H1 (cell line): ENCODE measurements around the gene CASP3. TPM values are rescaled to one million over a fixed set of nuclear protein-coding genes. Genes with fewer than 3 reads are reported as not detected.

Source experiments
- CTCF ChIA-PET: fragments of 300-600 bp; sonication (Branson Sonifier 250); formaldehyde crosslinking; loops from one replicate; lab custom pipeline; 2021; ENCODE audit not compliant: partially characterized antibody; lab: Charles Lee
- POLR2A ChIA-PET: fragments of 300-600 bp; sonication (Branson Sonifier 250); formaldehyde crosslinking; loops from one replicate; lab custom pipeline; 2021; ENCODE audit warnings: inconsistent platforms; ENCODE audit not compliant: partially characterized antibody; lab: Charles Lee
- DNase-seq, 2 experiments: peaks; one replicate each; pipeline versions ENCODE4 v3.0.0 to v3.0.0-alpha.2; 2010 to 2022; ENCODE audit warnings: low spot score in 2 of 2, low read depth in 1 of 2, mixed read lengths in 1 of 2
- FAIRE-seq: peaks from 2 replicates; lab custom pipeline; 2011; peaks lifted over from hg19 to GRCh38; lab: Jason Lieb, UNC
- H2AFZ ChIP-seq: 2 replicates; pipeline ENCODE4 v1.8.1; 2012; ENCODE audit warnings: low read length, inconsistent platforms
- H2AK5ac ChIP-seq: 2 replicates; pipeline ENCODE4 v1.6.1; 2013; ENCODE audit warnings: low read depth, low read length
- H2BK120ac ChIP-seq: replicated peaks from 2 replicates; pipeline ENCODE3; 2013; ENCODE audit warnings: low read depth, low read length, inconsistent platforms
- H2BK12ac ChIP-seq: 2 replicates; pipeline ENCODE4 v1.6.1; 2013; ENCODE audit warnings: low read depth, low read length
- H2BK15ac ChIP-seq: 2 replicates; pipeline ENCODE4 v1.6.1; 2013; ENCODE audit warnings: low read length
- H2BK20ac ChIP-seq: 2 replicates; pipeline ENCODE4 v1.6.1; 2013; ENCODE audit warnings: low read length
- H2BK5ac ChIP-seq: 2 replicates; pipeline ENCODE4 v1.6.1; 2013; ENCODE audit warnings: low read depth, low read length
- H3K14ac ChIP-seq: 2 replicates; pipeline ENCODE4 v1.6.1; 2013; ENCODE audit warnings: inconsistent platforms; ENCODE audit not compliant: insufficient read length
- H3K18ac ChIP-seq: 2 replicates; pipeline ENCODE4 v1.6.1; 2013; ENCODE audit warnings: low read length; ENCODE audit errors: extremely low read depth
- H3K23ac ChIP-seq: 2 replicates; pipeline ENCODE4 v1.6.1; 2013; ENCODE audit warnings: inconsistent platforms; ENCODE audit not compliant: insufficient read length
- H3K23me2 ChIP-seq: 2 replicates; pipeline ENCODE4 v1.6.1; 2013; ENCODE audit warnings: low read depth, low read length
- H3K27ac ChIP-seq: 2 replicates; pipeline ENCODE4 v1.6.1; 2011; ENCODE audit warnings: low read depth, low read length, inconsistent platforms
- H3K27me3 ChIP-seq, 4 experiments: replicated peaks in 1 of 4; 1 replicate in 1 of 4; 2 replicates in 3 of 4; pipeline versions ENCODE4 v1.6.1 to v1.8.1; 2011 to 2013; ENCODE audit warnings: low read length in 3 of 4, mild to moderate bottlenecking in 3 of 4, inconsistent platforms in 2 of 4, mixed read lengths in 2 of 4, moderate library complexity in 1 of 4; ENCODE audit not compliant: control insufficient read depth in 3 of 4, insufficient read depth in 3 of 4; ENCODE audit errors: extremely low read depth in 1 of 4
- H3K36me3 ChIP-seq, 4 experiments: 2 replicates each; pipeline versions ENCODE4 v1.6.1 to v1.8.1; 2011 to 2013; ENCODE audit warnings: mild to moderate bottlenecking in 4 of 4, low read length in 3 of 4, moderate library complexity in 2 of 4, control low read depth in 1 of 4, inconsistent platforms in 1 of 4; ENCODE audit not compliant: insufficient read depth in 4 of 4, control insufficient read depth in 2 of 4
- H3K4ac ChIP-seq: replicated peaks from 2 replicates; pipeline ENCODE3; 2013; ENCODE audit warnings: low read length, low read depth, mixed read lengths, inconsistent platforms; ENCODE audit not compliant: insufficient read length
- H3K4me1 ChIP-seq, 4 experiments: replicated peaks in 1 of 4; 1 replicate in 1 of 4; 2 replicates in 3 of 4; pipeline versions ENCODE4 v1.6.1 to v1.8.1; 2011 to 2013; ENCODE audit warnings: low read length in 3 of 4, inconsistent platforms in 2 of 4, mixed read lengths in 1 of 4; ENCODE audit not compliant: insufficient read depth in 4 of 4, control insufficient read depth in 3 of 4
- H3K4me2 ChIP-seq, 2 experiments: 2 replicates each; pipeline versions ENCODE4 v1.6.1 to v1.8.1; 2011 to 2013; ENCODE audit warnings: low read depth in 2 of 2, low read length in 2 of 2, control low read depth in 1 of 2, inconsistent platforms in 1 of 2, mild to moderate bottlenecking in 1 of 2; ENCODE audit not compliant: insufficient read depth in 1 of 2
- H3K4me3 ChIP-seq, 4 experiments: fragments of 200-600, 300-600 bp in 1 of 4; sonication (generic), shearing (Covaris generic), sonication (Bioruptor Twin) in 1 of 4; 2 replicates each; pipeline versions ENCODE4 v1.5.1 to v1.8.1; 2011 to 2016; ENCODE audit warnings: low read length in 4 of 4, low read depth in 3 of 4, control low read depth in 2 of 4, inconsistent platforms in 2 of 4, mild to moderate bottlenecking in 2 of 4, mixed read lengths in 1 of 4, moderate library complexity in 1 of 4; ENCODE audit not compliant: insufficient read depth in 2 of 4; ENCODE audit errors: extremely low read depth in 1 of 4
- H3K56ac ChIP-seq: replicated peaks from 2 replicates; pipeline ENCODE3; 2013; ENCODE audit warnings: low read depth, mild to moderate bottlenecking, mixed read lengths, low read length, inconsistent platforms; ENCODE audit not compliant: insufficient read length
- H3K79me1 ChIP-seq: 2 replicates; pipeline ENCODE4 v1.6.1; 2013; ENCODE audit warnings: low read depth, low read length, control low read depth
- H3K79me2 ChIP-seq, 2 experiments: 2 replicates each; pipeline versions ENCODE4 v1.6.1 to v1.8.1; 2012 to 2013; ENCODE audit warnings: low read length in 2 of 2, mild to moderate bottlenecking in 2 of 2, inconsistent platforms in 1 of 2; ENCODE audit not compliant: insufficient read depth in 2 of 2, control insufficient read depth in 1 of 2
- H3K9ac ChIP-seq, 4 experiments: replicated peaks in 1 of 4; 1 replicate in 1 of 4; 2 replicates in 3 of 4; pipeline versions ENCODE4 v1.6.1 to v1.8.1; 2011 to 2013; ENCODE audit warnings: low read depth in 3 of 4, low read length in 3 of 4, control low read depth in 2 of 4, mild to moderate bottlenecking in 2 of 4, moderate library complexity in 2 of 4, inconsistent platforms in 1 of 4; ENCODE audit errors: extremely low read depth in 1 of 4
- H3K9me3 ChIP-seq, 2 experiments: 2 replicates each; pipeline versions ENCODE4 v1.6.1 to v1.8.1; 2012 to 2013; ENCODE audit warnings: mild to moderate bottlenecking in 2 of 2, moderate library complexity in 2 of 2, control low read depth in 1 of 2, inconsistent platforms in 1 of 2, low read depth in 1 of 2, low read length in 1 of 2, mixed read lengths in 1 of 2; ENCODE audit not compliant: insufficient read depth in 2 of 2
- H4K20me1 ChIP-seq, 2 experiments: replicated peaks in 1 of 2; 2 replicates each; pipeline versions ENCODE3 to v1.8.1; 2011 to 2013; ENCODE audit warnings: inconsistent platforms in 2 of 2, low read length in 2 of 2, mild to moderate bottlenecking in 1 of 2; ENCODE audit not compliant: insufficient read depth in 2 of 2, control insufficient read depth in 1 of 2
- H4K5ac ChIP-seq: 2 replicates; pipeline ENCODE4 v1.6.1; 2013; ENCODE audit warnings: low read length, low read depth, mixed read lengths, inconsistent platforms; ENCODE audit not compliant: insufficient read length
- H4K8ac ChIP-seq: 2 replicates; pipeline ENCODE4 v1.8.0; 2013; ENCODE audit warnings: mild to moderate bottlenecking, moderate library complexity, low read length, inconsistent platforms; ENCODE audit not compliant: insufficient read depth; ENCODE audit errors: extremely low read depth
- H4K91ac ChIP-seq: replicated peaks from 2 replicates; pipeline ENCODE3; 2013; ENCODE audit warnings: low read length, mixed read lengths, inconsistent platforms; ENCODE audit not compliant: insufficient read length
- ATF3 ChIP-seq: IDR thresholded peaks from 2 replicates; pipeline ENCODE4 v1.6.1; 2011; ENCODE audit warnings: low read depth, mild to moderate bottlenecking, low read length; ENCODE audit not compliant: insufficient read depth
- CEBPB ChIP-seq: IDR thresholded peaks from 2 replicates; pipeline ENCODE4 v1.6.1; 2012; ENCODE audit warnings: low read depth, low read length
- CTBP2 ChIP-seq: IDR thresholded peaks from 2 replicates; pipeline ENCODE4 v1.7.0; 2011; ENCODE audit warnings: borderline replicate concordance, mild to moderate bottlenecking, moderate library complexity, mixed read lengths, low read length; ENCODE audit not compliant: insufficient read depth, insufficient read length
- EZH2 ChIP-seq: fragments of 200-600 bp; sonication (generic); IDR thresholded peaks from 2 replicates; pipeline ENCODE4 v1.7.1; 2012; ENCODE audit warnings: low read depth, mild to moderate bottlenecking, moderate library complexity, low read length, inconsistent platforms; ENCODE audit not compliant: severe bottlenecking
- FOSL1 ChIP-seq: IDR thresholded peaks from 2 replicates; pipeline ENCODE4 v1.6.1; 2011; ENCODE audit warnings: mild to moderate bottlenecking, low read depth, low read length, moderate library complexity; ENCODE audit not compliant: insufficient read depth
- GTF2F1 ChIP-seq: IDR thresholded peaks from 2 replicates; pipeline ENCODE4 v1.6.1; 2012; ENCODE audit warnings: low read depth, low read length, improper control_type of control experiment, borderline replicate concordance
- NRF1 ChIP-seq: IDR thresholded peaks from 2 replicates; pipeline ENCODE4 v1.6.1; 2011; ENCODE audit warnings: mild to moderate bottlenecking, low read depth, low read length, improper control_type of control experiment
- RBBP5 ChIP-seq: IDR thresholded peaks from 2 replicates; pipeline ENCODE4 v1.7.1; 2012; ENCODE audit warnings: low read depth, mild to moderate bottlenecking, inconsistent platforms, low read length, moderate library complexity, borderline replicate concordance
- RXRA ChIP-seq: IDR thresholded peaks from 2 replicates; pipeline ENCODE4 v1.6.1; 2011; ENCODE audit warnings: low read depth, mild to moderate bottlenecking, low read length, moderate library complexity; ENCODE audit not compliant: insufficient read depth
- SIX5 ChIP-seq: IDR thresholded peaks from 2 replicates; pipeline ENCODE4 v1.6.1; 2011; ENCODE audit warnings: mild to moderate bottlenecking, low read depth, low read length
- TAF7 ChIP-seq: optimal IDR thresholded peaks from 2 replicates; pipeline ENCODE3; 2011; ENCODE audit warnings: low read depth, mild to moderate bottlenecking, inconsistent platforms, low read length, moderate library complexity, borderline replicate concordance
- WGBS, 2 experiments: shearing (Covaris generic) in 1 of 2; methylation state at CpG; one replicate each; pipeline versions ENCODE4 v1.1.6 to v1.1.7; 2013 to 2015; ENCODE audit warnings: low lambda C conversion rate in 2 of 2, mixed read lengths in 2 of 2, inconsistent platforms in 1 of 2, low coverage in 1 of 2, missing lambda C conversion rate in 1 of 2; ENCODE audit not compliant: insufficient replicate concordance in 2 of 2, insufficient coverage in 1 of 2, insufficient read length in 1 of 2; ENCODE audit errors: extremely low coverage in 1 of 2, missing lambda C conversion rate in 1 of 2; 5-methylcytosine and 5-hydroxymethylcytosine counted together
- polyA plus RNA-seq, 7 experiments: library from polyadenylated mRNA; depleted of rRNA in 3 of 7; stranded (reverse) in 5 of 7; unstranded in 2 of 7; fragments of >200 nt in 5 of 7; fragments of 200-250 nt in 2 of 7; gene quantifications; 1 replicate in 5 of 7; 2 replicates in 1 of 7; 4 replicates in 1 of 7; pipeline versions ENCODE4 v1.2.1 to v1.2.3, GENCODE V29; 2011 to 2013; ENCODE audit warnings: missing spikeins in 2 of 7, mixed read lengths in 2 of 7
- total RNA-seq: library from RNA; stranded (reverse); fragmentation: NEBNext Ultra II Directional; extraction: Animal tissue kit (Norgen Biotek cat#: 25700); gene quantifications from 2 replicates; pipeline ENCODE4 v1.2.1, GENCODE V29; 2021
- TF ChIP-seq, protein P1 (sequence below): IDR thresholded peaks from 2 replicates; pipeline ENCODE4 v1.6.1; 2012; ENCODE audit warnings: inconsistent platforms

CASP3 gene
- total and polyA plus RNA-seq, 2 of the 8 experiments (the other 6 are each of a cell fraction or from before 2014, with no cell fraction given) = 27.8 to 82.5 TPM

DNA sequence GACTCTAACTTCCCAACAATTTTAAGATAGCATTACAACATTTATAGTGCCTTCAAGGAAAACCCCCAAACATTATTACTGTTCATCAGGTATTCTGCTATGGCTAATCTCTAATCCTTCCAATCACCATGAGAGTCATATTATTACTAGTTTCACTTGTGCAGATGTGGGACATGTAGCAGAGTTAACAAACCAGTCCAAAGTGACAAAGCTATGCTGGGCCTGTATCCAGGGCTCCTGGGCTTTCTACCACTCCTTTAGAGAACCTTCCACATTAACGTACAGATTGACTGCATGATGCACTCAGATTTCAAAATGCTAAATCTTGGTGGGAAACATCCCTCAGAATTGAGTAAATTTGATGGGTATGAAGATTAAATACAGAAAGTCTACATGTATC lies 16.4 kb downstream of the CASP3 start:
- H3K23ac ChIP-seq = no peak overlapping the region
- H4K8ac ChIP-seq = no peak overlapping the region
- H3K79me2 ChIP-seq = peaks cover 0 to 7% of the 10 kb centered on the region in 2 experiments; a peak in 2 of 4 replicates
- no peak overlapping the region for H3K4me3 ChIP-seq
- no peak overlapping the region for H2BK120ac ChIP-seq
- no peak overlapping the region for H2BK15ac ChIP-seq
- H4K5ac ChIP-seq = no peak overlapping the region
- no peak overlapping the region for H3K56ac ChIP-seq
- no peak overlapping the region for H2AFZ ChIP-seq
- no peak overlapping the region for H2BK12ac ChIP-seq
- no peak overlapping the region for H3K4ac ChIP-seq
- no peak overlapping the region for H2BK5ac ChIP-seq
- H3K18ac ChIP-seq = no peak overlapping the region
- FAIRE-seq (no peak), DNase-seq (no peak)
- ChIA-PET POLR2A (interaction anchor here (0.8 to 1.9 kb wide), 2 partner anchors 11 to 15 kb away, joined by 3 to 6 read pairs; no protein-coding TSS in a partner anchor), CTCF (interaction anchor here (1.2 kb wide), 1 partner anchor 11 kb away, joined by 4 read pairs; no protein-coding TSS in a partner anchor)
- no peak overlapping the region for H2AK5ac ChIP-seq
- H3K4me2 ChIP-seq = no peak overlapping the region
- H4K91ac ChIP-seq = no peak overlapping the region
- no peak overlapping the region for H2BK20ac ChIP-seq
- no peaks in the 10 kb centered on the region; the same call in 1 of the 2 replicates for H3K79me1 ChIP-seq
- no peak overlapping the region for H3K27ac ChIP-seq
- no peak overlapping the region for H3K14ac ChIP-seq
- WGBS, 2 experiments = 87% methylated on average over 1 of the region's 1 CpG; no CpG with 5 or more reads in 1 of the 2 experiments
- no peaks in the 10 kb centered on the region for H3K27me3 ChIP-seq
- H3K9ac ChIP-seq = no peak overlapping the region
- H4K20me1 ChIP-seq = peaks cover 0 to 2% of the 10 kb centered on the region in 2 experiments
- H3K9me3 ChIP-seq = no peaks in the 10 kb centered on the region
- H3K36me3 ChIP-seq = peaks cover 0 to 50% (median 35%) of the 10 kb centered on the region in 4 experiments; a peak in 7 of 8 replicates
- no peaks in the 10 kb centered on the region; a peak in 1 of 7 replicates for H3K4me1 ChIP-seq
- H3K23me2 ChIP-seq = no peaks in the 10 kb centered on the region
- no peak for TF ChIP-seq CEBPB
- no peak for TF ChIP-seq SIX5
- TF ChIP-seq NRF1 = no peak
- TF ChIP-seq GTF2F1 = no peak
- TF ChIP-seq ATF3 = no peak
- TF ChIP-seq TAF7 = no peak
- TF ChIP-seq, protein P1, sequence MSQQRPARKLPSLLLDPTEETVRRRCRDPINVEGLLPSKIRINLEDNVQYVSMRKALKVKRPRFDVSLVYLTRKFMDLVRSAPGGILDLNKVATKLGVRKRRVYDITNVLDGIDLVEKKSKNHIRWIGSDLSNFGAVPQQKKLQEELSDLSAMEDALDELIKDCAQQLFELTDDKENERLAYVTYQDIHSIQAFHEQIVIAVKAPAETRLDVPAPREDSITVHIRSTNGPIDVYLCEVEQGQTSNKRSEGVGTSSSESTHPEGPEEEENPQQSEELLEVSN = no peak
- TF ChIP-seq CTBP2 = no peak
- TF ChIP-seq FOSL1 = no peak
- TF ChIP-seq RBBP5 = no peak
- TF ChIP-seq RXRA = no peak
- no peak for TF ChIP-seq EZH2
